Activated CD8-positive, alpha-beta memory T cell treated with anti-CD3 and anti-CD28 coated beads for 24 hours (primary cell): ENCODE results near the gene POC1B.
"Not testable (repeated sequence)": the region's sequence is repeated elsewhere in the genome, so short reads cannot be mapped to it uniquely, and the experiment has no call there.

Experiments used
- DNase-seq: peaks from one replicate; pipeline ENCODE4 v3.0.0-alpha.2; 2020

The POC1B gene

DNA sequence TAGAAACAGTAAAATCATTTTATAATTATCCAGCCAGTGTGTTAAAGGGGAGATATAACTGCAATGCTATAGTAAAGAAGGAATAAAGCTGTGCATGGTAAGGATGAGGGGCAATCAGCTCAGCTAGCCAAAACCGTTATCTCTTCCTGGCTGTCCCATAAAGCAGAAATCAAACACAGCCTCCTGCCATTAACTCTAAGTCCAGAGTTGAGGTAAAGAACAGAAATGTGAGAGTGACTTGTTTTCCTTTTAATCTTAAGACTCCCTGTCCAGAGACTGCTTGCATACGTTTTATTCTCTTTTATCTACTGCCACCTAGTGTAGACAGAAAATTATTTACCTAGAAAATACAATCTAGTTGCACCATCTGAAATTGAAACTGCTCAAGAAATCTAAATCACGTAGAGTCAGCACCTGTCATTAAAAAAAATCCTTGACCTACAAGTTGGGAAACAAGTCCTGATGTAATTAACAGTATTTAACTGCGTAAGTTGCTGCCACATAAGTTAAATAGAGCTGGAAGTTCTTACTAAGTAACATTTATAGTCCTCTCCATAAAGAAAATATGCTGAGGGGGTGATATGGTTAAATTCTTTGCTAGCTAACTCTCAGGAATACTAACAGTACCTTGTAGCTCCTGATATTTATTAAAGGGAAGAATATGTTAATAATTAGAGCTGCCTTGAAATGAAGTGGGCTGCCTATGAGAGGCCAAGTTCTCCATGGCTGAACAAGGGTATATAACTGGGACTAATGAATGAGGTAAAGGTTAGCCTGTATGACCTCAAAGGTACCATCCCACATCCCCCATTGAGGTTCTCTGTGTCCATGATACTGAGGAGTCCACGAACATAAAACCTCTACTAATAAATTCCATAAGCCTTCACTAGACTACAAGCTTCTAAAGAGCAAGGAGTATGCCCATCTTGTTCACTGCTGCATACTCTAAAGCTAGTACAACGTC is 63.9 kb downstream of the POC1B start:
- no peak for DNase-seq

DNA sequence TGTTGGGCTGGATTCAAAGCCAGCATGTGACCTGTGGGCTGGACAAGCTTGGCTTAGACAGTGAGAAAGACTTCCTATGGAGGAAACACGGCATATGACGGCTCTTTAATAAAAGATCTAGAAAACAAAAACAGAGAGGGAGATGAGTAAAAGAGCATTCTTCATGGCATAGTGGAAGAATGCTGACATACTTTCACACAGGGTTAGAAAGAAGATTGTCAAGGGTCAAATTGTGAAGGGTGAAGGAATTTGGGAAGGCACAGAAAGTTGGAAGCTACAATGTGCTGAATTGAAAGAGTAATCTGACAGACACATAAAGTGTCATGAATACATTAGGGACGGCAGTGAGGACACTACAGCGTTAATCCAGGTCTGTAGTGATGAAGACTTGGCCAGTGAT is 64.7 kb downstream of the POC1B start:
- no peak for DNase-seq

- not testable (repeated sequence) for DNase-seq
Observed at GRCh38 chr12:89459279-89459678, 66.6 kb downstream of the POC1B start.

- DNase-seq: no peak
Observed at GRCh38 chr12:89456565-89456964, 69.3 kb downstream of the POC1B start.

- DNase-seq: no peak
Observed at GRCh38 chr12:89454080-89454848, 71.6 kb downstream of the POC1B start.

DNA sequence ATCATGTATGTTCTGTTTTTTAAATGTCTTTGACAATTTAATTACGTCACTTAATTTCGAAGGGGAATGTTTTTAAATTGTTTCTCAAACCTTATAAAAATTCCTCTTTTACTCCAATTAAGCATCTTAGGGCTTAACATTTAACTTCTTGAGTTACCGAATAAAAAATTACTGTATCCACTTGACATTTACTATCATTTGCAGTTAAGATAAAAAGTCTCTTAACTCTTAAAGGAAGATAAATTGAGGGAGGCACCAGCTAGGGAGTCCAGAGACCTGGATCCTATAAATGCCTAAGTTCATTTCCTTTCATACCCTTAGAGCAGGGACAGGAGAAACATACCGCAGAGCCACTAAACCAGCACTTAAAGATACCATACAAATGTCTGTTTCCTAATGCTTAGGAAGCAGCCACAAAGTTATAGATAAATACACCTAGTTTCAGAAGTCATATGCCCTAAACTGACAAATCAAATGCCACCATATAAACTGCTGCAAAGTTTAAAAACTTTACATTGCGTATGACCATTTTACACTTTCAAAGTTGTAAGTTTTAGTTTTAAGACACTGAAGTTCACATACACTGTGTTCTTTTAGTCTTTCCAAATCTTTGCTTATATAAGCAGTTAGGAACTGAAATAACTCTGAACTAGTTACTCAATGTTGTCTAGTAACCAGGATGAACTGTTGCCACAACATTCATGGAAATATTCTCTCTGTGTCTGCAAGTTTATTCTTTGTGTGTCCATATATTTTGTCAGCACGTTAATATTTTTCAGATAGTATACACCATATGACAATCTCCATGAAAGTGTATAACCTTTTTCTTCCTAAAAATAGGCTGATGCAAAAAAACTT is 72.5 kb downstream of the POC1B start:
- DNase-seq: no peak

DNA sequence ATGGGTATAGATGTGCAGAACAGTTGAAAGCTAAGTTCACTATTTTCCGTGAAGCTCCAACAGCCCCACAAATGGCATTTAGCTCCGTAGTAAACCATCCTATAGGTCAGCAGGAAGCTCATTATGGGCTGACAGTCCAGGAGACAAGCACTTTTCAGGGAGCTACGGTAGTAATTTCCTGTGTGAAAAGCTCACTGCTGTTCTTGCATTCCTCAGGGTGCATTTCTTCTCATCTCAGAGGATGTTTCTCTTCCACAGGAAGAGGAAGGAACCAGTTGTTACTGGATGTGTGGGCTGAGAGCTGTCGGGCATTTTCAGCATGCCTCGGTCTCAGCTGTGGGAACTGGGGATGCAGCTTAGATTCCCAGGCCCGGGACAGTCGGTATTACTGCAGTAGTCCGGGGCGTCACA is 74.0 kb downstream of the POC1B start:
- DNase-seq: no peak

GRCh38 chr12:89450907-89451306 is 74.9 kb downstream of the POC1B start:
- DNase-seq: no peak

- DNase-seq: no peak
Observed at GRCh38 chr12:89448951-89449371, 76.9 kb downstream of the POC1B start.

DNA sequence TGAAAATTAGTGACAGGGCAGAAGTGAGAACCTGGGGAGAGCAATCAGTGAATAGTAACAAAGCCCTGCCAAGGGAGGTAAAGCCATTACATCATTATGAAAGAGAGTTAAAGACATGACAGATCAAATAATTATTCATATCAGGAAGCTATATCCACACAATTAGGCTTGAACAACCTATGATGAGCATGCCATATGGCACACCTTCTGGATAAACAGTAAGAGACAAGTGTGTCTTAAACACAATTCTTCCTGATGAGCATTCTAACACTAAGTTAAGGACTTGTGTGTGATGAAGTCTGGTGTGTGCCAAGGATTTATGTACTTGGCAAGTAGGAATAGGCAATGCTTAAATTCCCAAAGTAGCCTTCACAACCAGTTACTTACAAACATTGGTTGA is 77.3 kb downstream of the POC1B start:
- no peak for DNase-seq

DNA sequence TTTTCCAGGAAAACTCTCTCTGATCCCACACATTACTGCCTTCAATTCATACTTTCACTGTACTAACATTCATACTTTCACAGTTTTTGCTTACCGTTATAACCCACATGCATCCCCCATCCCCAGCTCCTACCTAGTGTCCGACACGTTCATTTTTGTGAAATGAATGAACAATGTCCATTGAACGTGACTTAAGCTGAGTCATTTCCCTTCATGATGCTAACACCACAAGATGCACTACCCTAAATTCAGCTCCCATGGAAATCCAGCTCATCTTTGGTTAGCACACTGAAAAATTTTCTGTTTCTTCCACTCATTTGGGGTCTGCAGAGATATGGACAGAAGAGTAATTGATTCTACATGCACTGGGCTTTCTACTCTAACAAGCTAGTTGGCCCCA is 85.9 kb downstream of the POC1B start:
- DNase-seq: no peak

DNA sequence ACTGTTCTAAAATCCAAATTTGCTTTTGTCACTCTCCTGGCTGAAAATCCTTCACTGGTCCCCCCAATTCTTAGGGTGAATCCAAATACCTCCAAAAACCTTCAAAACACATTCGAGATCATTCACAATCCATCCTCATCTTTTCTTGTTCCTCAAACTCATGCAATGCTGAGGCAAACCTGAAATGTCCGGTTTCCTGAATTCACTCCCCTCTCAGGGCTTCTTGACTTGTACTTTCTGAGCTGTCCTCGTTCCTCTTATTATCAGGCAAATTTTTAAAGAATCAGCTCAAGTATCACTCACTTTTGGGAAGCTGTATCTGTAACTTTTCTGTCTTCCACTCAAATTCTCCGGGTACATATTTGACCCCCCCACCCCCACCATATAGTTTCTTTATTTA is 88.6 kb downstream of the POC1B start:
- no peak for DNase-seq

GRCh38 chr12:89436062-89436461 is 89.8 kb downstream of the POC1B start:
- no peak for DNase-seq

DNA sequence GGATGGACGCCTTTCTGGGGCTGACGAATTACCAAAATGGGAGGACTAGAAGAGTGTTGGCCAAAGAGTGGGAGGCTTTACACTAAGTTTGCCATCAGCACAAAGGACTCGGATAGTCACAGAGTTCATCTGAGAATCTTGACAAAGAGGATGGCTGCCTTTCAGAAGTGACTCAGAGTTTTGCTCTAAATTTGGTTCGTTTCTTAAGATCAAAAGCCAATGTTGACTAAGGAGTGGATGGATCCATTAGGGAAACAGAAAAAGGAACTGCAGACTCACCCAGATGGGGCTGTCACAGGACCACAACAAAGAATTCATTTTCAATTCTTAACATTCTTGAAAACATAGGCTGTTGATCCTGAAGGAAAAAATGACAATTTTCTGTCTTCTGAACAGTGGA is 92.2 kb downstream of the POC1B start:
- DNase-seq: no peak

DNA sequence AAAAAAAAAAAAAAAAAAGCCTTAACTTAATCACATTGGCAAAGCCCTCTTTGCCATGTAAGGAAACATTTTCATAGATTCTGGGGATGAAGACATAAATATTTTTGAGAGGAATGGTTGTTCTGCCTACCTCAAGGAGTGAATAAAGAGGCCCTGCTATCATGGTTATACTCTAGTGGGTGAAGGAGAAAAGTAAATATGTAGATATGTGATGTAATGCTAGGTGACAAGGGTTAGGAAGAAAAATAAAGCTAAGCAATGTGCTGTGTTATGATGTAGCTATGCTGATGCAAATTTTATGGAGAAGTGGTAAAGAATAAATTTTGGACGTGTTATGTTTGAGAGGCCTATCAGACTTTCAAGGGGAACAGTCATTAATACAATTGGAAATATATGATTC is 93.5 kb downstream of the POC1B start:
- no peak for DNase-seq

DNA sequence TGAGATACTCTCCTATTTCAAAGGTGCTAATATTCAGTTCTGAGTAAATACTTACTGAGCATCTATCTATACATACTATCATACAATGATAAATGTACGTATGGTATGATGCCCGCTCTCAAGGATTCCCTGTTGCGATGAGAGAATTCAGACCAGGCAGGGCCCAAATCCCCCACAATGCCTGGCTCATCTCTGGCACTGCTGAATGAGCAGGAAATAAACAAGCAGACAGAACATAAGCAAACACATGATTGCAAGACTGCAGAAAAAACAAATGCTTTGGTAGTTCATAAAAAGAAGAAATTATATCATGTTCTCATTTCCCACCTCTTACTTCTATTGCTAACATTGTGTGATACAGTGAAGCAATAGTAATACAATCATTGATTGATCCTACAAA is 96.3 kb downstream of the POC1B start:
- no peak for DNase-seq

DNA sequence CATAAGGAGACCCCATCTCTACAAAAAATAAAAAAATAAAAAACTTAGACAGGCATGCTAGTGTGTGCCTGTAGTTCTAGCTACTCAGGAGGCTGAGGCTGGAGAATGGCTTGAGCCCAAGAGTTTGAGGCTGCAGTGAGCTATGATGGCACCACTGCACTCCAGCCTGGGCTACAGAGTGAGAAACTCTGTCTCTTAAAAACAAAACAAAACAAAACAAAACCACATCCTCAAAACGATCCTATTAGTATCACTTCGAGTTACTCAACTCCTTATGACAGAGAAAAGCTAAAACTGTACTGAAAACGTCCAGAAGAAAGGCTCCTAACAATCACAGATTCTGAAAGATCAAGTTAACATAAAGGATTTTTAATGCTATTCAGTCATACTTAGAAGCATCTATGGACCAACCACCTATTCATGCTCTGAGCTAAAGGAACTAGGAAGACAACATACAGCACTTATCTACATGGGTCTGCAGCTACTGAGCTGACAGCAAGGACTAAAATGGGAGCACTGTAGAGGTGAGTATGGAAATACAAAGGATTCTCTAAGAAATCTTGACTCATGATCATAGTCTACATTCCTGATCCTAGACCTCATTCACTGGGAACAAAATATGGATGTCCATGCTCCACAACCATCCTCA is 98.2 kb downstream of the POC1B start:
- no peak for DNase-seq

DNA sequence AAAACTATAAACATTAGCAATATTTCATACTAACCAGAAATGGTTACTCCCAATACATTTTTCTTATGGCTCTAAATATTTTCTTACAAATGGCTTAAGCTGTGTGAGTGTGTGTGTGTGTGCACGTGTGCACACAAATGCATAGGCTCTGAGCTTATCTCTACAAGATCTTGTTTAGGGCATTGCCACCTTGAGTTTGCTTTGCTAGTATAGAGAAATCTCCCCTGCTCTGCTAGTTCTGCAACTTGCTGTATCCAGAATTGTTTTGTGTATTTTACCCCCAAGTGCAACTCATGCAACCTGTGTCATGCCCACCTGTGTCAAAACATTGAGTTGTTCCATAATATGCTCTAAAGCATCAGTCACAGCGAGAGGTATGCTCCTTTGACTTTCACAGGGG is 101.0 kb downstream of the POC1B start:
- DNase-seq: no peak

- DNase-seq: no peak
Observed at GRCh38 chr12:89424389-89424788, 101.5 kb downstream of the POC1B start.

- no peak for DNase-seq
Observed at GRCh38 chr12:89421092-89421835, 104.6 kb downstream of the POC1B start.

GRCh38 chr12:89418228-89418910 is 107.5 kb downstream of the POC1B start:
- DNase-seq: no peak
